Lower lobe of right lung (tissue), 2 donors: ENCODE measurements around the gene NXT1. TPM values are rescaled to one million over a fixed set of nuclear protein-coding genes. Genes with fewer than 3 reads are reported as not detected.
A peak's percentile ranks its signal among the peaks of the same experiment; 100 is the strongest.

Experiments
- ATAC-seq, 2 donors: fragments of 200-7000 bp; cut with Tn5 transposase; one replicate each; pipeline ENCODE4 v1.9.1; 2020 to 2022; ENCODE audit warnings: mild to moderate bottlenecking in 2 of 2, moderate library complexity in 2 of 2
- DNase-seq: peaks from one replicate; pipeline ENCODE4 v3.0.0-alpha.2; 2020
- H3K27ac ChIP-seq: fragments of 200-600 bp; one replicate; pipeline ENCODE4 v1.8.0; 2022
- H3K27me3 ChIP-seq: fragments of 200-600 bp; one replicate; pipeline ENCODE4 v1.8.0; 2022; ENCODE audit warnings: low read depth
- H3K36me3 ChIP-seq: fragments of 200-600 bp; one replicate; pipeline ENCODE4 v1.8.0; 2022; ENCODE audit warnings: mild to moderate bottlenecking
- H3K4me1 ChIP-seq: fragments of 200-600 bp; one replicate; pipeline ENCODE4 v1.8.0; 2022
- H3K4me3 ChIP-seq: fragments of 200-600 bp; one replicate; pipeline ENCODE4 v1.8.0; 2022; ENCODE audit warnings: mild to moderate bottlenecking
- H3K9me3 ChIP-seq: fragments of 200-600 bp; one replicate; pipeline ENCODE4 v1.8.0; 2022
- intact Hi-C: fragments of 100-400 bp; cut with DNase I; formaldehyde crosslinking; loops from one replicate; pipeline ENCODE4 v1.11.0; 2022
- total RNA-seq: library from RNA; stranded (reverse); fragmentation: NEBNext Ultra II Directional; extraction: Animal tissue kit (Norgen Biotek cat#: 25700); gene quantifications from one replicate; pipeline ENCODE4 v1.2.1, GENCODE V29; 2021
- TF ChIP-seq, protein P1 (sequence below): fragments of 200-600 bp; IDR thresholded peaks from one replicate; pipeline ENCODE4 v1.8.0; 2022; ENCODE audit warnings: antibody characterized with exemption, mild to moderate bottlenecking
- donor health status: DM: no; HTN: yes; CAD: no; lungs with severe emphysema.

The NXT1 gene
- total RNA-seq, 1 donor from 2014 or later, result 14.8 TPM

DNA sequence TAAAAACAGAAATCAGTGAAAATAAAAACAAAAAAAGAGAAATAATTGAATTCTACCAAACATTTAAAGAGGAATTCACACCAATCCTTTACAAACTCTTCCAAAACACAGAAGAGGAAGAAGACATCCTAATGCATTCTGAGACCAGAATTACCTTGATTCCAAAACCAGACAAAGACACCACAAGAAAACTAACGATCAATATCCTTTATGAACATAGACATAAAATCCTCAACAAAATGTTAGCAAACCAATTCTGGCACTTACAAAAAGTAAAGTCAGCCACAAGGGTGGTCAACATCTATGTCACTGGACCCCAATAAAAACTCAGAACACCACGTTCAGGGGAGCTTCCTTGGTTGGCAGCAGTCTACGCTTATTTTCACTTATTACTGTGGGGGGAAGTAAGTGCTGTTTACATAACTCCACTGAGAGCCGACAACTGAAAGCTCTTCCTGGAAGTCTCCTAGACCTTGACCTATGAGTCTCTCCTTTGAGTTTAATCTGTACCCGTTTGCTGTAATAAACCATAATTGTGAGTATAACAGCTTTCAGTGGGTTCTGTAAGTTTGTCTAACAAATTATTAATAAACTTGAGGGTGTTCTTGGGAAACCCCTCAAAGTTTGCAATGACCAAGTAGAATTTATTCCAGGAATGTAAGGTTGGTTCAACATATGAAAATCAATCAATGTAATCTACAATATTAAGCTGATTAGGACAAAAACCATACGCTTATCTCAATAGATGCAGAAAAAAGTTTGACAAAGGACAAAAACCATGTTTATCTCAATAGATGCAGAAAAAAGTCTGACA lies 35.9 kb downstream of the NXT1 start:
- intact Hi-C loops, result no loop called here
- Histone ChIP-seq H3K4me3 (no peak overlapping the region), H3K27me3 (no peaks in the 10 kb centered on the region), H3K36me3 (peaks cover 30% of the 10 kb centered on the region), H3K9me3 (no peaks in the 10 kb centered on the region), H3K27ac (no peak overlapping the region), H3K4me1 (no peaks in the 10 kb centered on the region)
- DNase-seq (no peak), ATAC-seq (no peak)
- TF ChIP-seq, protein P1, sequence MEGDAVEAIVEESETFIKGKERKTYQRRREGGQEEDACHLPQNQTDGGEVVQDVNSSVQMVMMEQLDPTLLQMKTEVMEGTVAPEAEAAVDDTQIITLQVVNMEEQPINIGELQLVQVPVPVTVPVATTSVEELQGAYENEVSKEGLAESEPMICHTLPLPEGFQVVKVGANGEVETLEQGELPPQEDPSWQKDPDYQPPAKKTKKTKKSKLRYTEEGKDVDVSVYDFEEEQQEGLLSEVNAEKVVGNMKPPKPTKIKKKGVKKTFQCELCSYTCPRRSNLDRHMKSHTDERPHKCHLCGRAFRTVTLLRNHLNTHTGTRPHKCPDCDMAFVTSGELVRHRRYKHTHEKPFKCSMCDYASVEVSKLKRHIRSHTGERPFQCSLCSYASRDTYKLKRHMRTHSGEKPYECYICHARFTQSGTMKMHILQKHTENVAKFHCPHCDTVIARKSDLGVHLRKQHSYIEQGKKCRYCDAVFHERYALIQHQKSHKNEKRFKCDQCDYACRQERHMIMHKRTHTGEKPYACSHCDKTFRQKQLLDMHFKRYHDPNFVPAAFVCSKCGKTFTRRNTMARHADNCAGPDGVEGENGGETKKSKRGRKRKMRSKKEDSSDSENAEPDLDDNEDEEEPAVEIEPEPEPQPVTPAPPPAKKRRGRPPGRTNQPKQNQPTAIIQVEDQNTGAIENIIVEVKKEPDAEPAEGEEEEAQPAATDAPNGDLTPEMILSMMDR, result no peak

DNA sequence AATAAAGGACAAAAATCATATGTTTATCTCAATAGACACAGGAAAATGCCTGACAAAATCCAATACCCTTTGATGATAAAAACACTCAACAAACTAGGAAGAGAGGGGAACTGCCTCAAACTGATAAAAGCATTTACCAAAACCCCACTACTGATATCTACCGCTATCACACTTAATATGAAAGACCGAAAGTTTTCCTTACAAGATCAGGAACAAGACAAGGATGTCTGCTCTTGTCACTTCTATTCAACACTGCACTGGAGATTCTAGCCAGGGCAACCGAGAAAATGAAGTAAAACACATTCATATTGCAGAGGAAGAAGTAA lies 36.5 kb downstream of the NXT1 start:
- ATAC-seq, result no peak

DNA sequence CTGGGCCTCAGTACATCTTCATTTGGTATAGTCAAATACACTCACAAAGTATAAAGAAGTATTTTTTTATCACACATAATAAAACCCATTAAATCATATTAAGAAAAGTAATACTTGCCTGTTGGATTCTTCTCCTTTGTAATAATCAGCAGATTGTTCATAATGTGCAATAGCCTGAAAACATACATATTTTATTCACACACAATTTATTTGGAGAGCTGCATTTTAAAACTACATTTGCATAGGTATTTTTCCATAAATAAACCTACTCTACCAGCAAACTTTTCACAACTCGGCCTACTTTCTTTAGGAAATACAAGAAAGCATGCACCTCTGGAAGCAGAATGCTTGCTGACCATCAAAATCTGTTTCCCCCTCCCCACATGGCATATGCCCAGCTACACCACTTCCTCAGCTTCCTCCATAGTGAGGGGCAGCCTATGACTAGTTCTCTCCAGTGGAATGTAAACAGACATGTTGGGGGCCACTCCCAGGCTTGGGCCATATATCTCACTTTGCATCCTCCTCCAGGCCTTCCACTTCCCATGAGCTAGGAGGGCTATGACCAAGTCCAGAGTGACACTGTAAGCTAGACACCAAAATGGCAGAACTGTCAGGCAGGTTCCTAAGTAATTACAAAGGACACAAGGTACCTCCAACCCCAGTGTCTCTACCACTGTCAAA lies 39.6 kb downstream of the NXT1 start:
- Histone ChIP-seq H3K36me3 (peaks cover 62% of the 10 kb centered on the region), H3K27ac (no peak overlapping the region), H3K27me3 (no peaks in the 10 kb centered on the region), H3K4me3 (no peak overlapping the region), H3K9me3 (no peaks in the 10 kb centered on the region), H3K4me1 (no peaks in the 10 kb centered on the region)
- intact Hi-C loops, result no loop called here
- ATAC-seq, result no peak
- TF ChIP-seq, protein P1, result no peak
- DNase-seq, result no peak

More for the DNA sequence above, 36.5 kb downstream of the NXT1 start:
- Histone ChIP-seq H3K9me3 (no peaks in the 10 kb centered on the region), H3K27ac (no peak overlapping the region), H3K36me3 (peaks cover 33% of the 10 kb centered on the region), H3K4me3 (no peak overlapping the region), H3K4me1 (no peaks in the 10 kb centered on the region), H3K27me3 (no peaks in the 10 kb centered on the region)
- intact Hi-C loops, result no loop called here
- TF ChIP-seq, protein P1, result no peak
- no peak for DNase-seq

DNA sequence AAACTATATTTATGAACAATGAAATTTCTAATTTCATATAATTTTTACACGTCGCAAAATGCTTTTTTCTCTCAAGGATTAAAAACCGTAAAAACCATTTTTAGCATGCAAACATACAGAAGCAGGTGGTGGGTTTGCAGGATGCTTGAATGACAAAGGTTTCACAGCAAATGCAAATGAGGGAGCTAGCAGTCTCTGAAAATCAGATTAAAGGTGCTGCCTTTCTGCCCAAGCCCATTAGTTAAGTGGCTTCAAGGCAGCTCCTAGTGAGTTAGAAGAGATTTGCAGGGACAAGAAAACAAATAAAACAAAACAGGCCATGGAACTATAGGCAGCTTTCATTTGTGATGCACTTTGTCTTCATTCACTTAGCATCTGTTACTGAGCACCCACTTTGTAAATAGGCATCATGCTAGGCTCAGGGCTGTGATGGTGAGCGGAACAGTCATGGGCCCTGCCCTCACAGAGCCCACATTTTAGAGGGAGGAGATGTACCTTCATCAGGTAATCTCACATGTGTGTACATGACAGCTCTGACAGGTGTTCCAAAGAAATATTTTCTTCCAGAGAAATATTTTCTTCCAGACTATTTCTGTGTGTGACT lies 41.2 kb downstream of the NXT1 start:
- H3K4me3 ChIP-seq, result no peak overlapping the region
- no peak for ATAC-seq
- intact Hi-C loops, result no loop called here
- H3K27me3 ChIP-seq, result no peaks in the 10 kb centered on the region
- no peak overlapping the region for H3K27ac ChIP-seq
- TF ChIP-seq, protein P1, result no peak
- H3K4me1 ChIP-seq, result no peaks in the 10 kb centered on the region
- no peak for DNase-seq
- peaks cover 62% of the 10 kb centered on the region for H3K36me3 ChIP-seq
- H3K9me3 ChIP-seq, result no peaks in the 10 kb centered on the region

DNA sequence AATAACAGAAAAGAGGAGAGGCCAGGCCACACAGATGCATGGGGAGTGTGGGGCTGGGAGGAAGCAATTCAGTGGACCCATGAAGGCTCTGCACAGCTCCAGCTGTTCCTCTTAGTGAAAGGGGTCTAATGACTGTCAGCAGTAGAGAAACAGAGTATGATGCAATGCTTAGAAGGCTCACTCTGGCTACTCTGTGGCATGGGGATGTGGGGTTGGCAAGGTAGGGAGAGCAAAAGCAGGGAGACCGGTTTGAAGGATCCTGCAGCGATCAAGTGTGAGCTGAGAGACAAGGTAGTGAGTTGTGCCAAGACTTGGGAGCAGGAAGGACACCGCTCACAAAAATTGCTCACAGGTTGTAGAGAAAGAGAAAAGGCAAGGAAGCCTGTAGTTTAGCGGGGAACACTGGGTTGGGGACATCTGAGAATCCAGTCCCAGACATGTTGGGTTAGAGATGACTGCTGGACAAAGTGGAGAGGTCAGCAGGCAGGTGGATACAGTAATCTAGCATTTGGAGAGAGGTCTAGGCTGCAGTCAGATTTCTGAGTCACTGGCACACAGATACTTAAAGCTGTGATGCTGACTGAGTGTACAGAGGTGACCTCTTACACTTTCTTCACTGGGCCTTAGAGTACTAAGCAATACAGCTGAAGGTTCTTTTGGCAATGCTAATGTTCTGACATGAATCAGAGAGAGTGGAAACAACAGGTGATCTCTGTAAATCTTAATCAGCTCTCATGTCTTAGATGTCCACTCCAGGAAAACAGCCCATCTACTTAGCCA lies 43.6 kb downstream of the NXT1 start:
- TF ChIP-seq, protein P1, result no peak
- no peak overlapping the region for H3K27ac ChIP-seq
- no peaks in the 10 kb centered on the region for H3K27me3 ChIP-seq
- H3K4me3 ChIP-seq, result no peak overlapping the region
- intact Hi-C loops, result no loop called here
- peaks cover 48% of the 10 kb centered on the region for H3K36me3 ChIP-seq
- H3K4me1 ChIP-seq, result no peaks in the 10 kb centered on the region
- ATAC-seq (peak; percentile 69 to 82), DNase-seq (no peak)
- H3K9me3 ChIP-seq, result no peaks in the 10 kb centered on the region
